PC-3 (cell line): ENCODE data around the gene PCDH1.

Experiments used
- CTCF ChIP-seq: fragments of 300-600 bp; sonication (generic); conservative IDR thresholded peaks from 2 replicates; pipeline ENCODE4 v1.5.1; 2017; ENCODE audit warnings: antibody characterized with exemption, low read depth, mild to moderate bottlenecking, low read length
- EZH2 ChIP-seq: fragments of 300-600 bp; sonication (generic); IDR thresholded peaks from one replicate; pipeline ENCODE4 v1.6.1; 2017; ENCODE audit warnings: antibody characterized with exemption, mild to moderate bottlenecking, low read length; ENCODE audit not compliant: unreplicated experiment
- EZH2phosphoT487 ChIP-seq: fragments of 300-600 bp; sonication (generic); IDR thresholded peaks from 2 replicates; pipeline ENCODE4 v1.6.1; 2018; ENCODE audit warnings: mild to moderate bottlenecking, antibody characterized with exemption, low read length, borderline replicate concordance

GRCh38 chr5:141839015-141839513, 39.1 kb downstream of the PCDH1 start:
- TF ChIP-seq CTCF (no peak), EZH2 (no peak), EZH2phosphoT487 (no peak)
